ENCODE results near the gene AMBP.

The AMBP gene

DNA sequence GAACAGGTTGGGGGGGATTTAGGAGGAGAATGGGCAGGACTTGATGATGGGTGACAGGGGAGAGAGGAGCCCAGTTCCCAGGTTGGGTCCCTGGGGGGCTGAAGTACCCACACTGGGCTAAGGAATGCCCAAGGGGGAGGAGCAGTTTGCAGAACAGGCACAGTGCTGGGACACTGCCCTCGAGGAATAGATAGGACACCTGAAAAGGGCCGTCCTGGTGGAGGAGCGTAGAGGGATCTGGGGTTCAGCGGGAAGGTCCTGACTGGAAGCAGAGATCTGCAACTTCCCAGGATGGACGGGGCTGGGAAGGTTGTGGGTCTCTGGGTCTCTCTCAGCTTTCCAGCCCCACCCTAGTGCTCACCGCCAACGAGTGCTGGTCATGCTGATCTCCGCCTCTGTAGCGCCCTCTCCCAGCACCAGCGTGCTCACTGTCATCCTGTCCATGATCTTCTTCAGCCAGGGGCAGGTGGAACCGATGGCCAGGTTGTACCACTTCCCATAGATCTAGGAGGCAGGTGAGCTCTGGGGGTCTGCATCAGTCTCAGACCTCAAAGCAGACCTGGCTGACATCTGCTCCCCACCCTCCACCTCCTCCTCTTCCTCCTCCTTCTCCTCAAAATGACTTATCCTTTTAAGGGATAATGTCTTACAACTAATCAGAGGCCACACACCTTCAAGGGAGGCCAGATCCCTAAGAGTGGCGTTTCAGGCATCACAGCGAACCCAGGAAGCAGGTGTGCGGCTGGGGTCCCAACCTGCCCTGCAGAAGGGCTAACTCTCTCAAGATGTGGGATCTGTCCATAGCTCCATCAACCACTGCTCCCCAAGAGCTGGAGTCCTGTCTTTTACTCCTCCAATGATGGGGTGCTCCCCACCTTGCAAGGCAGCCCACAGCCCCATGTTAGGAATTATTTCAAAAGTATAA lies 1.6 kb downstream of the AMBP start:
- no peak for DNase-seq

- DNase-seq = no peak
Observed at GRCh38 chr9:114075602-114076001, 2.5 kb downstream of the AMBP start.

DNA sequence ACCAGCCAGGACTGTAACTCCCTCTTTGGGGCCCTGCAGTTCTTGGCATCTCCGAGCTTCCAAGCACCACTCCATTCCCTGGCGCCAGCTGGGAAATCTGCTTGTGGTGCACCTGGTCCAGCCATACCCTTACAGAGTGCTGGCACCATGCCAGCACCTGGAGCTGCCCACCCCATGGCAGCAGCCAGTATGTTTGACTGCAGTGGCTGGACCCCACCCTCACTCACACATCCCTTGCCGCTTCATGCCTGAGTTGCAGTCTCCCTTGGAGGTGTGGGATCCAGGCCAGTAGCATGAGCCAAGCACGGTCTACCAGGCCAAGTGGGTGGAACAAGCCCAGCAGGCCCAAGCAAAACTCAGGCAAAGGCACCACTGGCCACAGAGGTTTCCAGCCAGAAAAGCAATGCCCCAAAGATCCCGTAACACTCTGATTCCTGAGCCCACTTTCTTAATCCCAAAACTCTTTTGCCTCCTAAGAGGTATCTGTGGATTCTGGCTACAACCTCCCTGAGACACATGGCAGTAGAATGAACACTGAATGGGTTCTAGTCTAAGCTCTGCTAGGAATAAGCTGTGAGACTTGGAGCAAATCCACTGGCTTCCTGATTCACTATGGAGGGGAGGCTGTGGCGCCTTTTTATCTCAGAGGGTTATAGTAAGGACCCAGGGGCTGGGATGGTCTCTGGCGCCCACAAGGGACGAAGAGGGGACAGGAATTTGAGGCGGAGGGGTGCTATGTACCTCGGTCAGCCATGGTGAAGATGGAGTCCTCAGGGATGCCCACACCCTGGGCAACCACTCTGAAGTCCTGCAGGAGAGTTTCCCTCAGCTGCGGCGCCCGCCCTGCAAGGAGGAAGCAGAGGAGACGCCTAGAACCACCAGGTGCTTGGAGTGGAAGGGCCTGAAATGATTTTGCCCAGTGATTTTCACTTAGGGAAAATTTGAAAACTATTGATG lies 5.6 kb downstream of the AMBP start:
- DNase-seq = peak in 42 of 58 donors; percentile 5 to 76 (median 30)

DNA sequence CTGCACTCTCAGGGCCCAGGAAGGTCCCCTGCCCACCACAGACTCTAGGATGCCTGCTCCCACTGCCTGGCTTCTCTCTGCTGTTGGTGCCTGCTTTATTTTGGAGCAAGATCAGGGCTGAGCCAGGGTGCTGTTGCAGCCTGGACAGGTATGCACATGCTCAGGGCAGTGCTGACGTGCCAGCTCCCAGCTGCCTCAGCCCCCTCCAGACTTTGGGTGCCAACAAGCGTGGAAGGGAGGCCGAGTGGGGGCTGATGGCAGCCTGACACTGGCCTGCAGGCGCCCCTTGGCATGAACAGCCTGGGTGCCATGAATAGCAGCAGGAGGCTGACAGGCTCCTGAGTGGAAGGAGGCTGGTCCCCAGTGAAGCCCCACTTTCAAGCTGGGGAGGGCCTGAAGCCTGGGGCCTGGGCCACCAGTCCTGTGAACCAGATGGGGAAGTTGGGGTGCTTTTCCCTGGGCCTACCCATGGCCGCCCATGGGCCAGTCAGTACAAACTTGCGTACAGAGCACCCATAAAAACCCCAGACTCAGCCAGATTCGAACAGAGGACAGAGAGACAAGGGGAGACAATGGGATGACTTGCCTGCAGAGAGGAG lies 6.8 kb downstream of the AMBP start:
- no peak for DNase-seq

DNA sequence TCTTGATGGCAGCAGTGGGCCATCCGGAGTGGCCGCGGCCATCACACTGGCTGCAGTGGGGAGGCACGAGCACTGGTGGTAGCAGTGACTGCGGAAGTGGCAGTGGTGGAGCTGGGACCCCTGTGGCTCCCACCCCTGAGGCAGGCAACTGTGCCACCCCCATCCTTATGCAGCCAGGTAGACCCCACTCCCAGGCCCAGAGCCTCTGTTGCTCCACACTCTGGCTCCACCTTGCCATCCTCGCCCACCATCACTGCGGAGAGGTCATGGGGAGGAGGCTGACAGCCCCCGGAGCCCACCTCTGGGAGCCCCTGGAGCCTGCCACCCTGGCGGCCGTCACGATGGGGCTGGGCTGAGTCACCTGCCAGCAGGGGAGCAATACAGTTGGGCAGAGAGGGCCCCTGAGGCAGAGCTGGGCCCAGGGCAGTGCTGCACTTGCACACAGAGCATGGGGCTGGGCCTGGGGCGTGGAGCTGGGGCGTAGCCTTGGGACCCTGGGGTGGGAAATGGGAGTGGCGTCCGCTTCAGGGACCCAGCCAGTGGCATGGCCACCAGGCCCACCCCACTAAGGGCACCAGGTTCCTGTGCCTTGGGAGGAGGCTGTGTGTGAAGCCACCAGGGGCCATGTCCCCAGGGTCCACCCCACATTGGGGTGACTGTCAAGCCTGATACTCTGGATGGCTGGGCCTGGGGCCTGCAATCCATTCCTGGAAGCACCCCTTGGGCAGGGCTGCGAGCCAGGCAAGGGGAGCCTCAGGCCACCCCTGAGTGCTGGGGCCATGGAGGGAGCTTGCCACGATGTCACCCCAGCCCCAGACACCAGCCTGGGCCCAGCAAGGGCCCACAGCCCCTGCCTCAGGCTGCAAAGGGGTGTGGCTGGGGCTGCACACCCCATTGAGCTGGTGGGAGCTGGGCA lies 7.7 kb downstream of the AMBP start:
- DNase-seq = no peak

DNA sequence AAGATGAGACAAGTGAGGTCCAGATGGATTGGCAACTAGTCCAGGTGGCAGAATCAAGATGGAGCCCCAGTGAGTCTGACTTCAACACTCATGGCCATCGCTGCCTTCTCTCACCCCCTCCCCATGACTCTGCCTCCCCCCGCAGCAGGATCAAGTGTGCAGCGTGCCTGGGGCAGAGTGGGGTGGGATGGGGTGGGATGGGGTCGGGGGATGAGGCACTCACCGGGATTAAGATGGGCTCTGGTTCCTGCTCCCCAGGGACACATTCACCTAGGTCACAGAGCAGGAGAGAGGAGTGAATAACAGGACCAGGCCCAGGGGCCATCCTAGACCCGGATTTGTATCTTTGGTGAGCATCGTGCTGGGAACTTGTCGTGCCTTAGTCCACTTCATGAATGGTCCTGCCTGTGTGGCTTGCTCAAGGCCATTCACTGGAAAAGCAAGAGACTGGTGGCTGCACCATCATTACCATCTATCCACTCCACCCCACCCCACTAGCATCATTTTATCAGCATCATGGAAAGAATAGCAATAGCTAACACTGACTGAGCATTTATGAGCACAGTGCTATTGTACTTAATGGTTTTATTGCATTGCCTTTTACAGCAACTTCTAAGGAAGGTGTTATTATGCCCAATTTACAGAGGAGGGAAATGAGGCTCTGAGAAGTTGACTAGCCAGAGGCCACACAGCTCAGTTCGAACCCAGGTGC lies 8.5 kb downstream of the AMBP start:
- no peak for DNase-seq

DNA sequence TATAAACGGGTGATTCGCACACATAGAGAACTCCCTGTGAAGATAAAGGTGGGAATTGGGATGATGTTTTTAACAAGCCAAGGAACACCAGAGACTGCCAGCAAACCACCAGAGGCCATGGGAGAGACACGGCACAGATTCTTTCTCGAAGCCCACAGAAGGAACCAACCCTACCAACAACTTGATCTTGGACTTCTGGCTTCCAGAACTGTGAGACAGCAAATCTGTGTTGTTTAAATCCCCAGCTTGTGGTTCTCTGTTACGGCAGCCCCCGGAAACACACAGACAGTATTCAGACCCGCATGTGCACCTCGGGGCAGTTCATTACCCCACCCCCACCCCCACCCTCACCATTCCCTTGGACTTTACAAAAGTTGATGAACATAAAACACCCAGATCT lies 12.8 kb downstream of the AMBP start:
- no peak for DNase-seq

- no peak for DNase-seq
Observed at GRCh38 chr9:114061830-114062474, 16.1 kb downstream of the AMBP start.

DNA sequence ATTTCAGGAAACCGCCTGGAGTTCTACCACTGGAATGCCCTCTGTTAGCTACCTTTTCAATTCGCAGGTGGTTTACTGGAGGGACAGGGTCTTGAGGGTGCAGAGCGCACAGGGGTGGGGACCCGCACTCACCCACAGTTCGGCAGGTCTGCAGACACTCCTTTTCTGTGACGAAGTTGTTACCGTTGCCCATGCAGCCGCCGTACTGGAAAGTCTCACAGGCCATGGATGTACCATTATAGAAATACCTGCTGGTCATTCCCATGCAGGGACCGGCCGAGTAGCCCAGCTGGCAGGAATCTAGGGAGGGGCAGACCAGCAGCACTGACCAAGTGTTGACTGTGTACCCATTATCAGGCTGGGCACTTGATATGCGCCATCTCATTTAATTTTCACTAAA lies 16.8 kb downstream of the AMBP start:
- DNase-seq = no peak

- DNase-seq = no peak
Observed at GRCh38 chr9:114060711-114061110, 17.4 kb downstream of the AMBP start.

- DNase-seq = no peak
Observed at GRCh38 chr9:114060070-114060469, 18.0 kb downstream of the AMBP start.

- DNase-seq = peak in 8 of 58 donors; percentile 6 to 31 (median 12)
Observed at GRCh38 chr9:114059047-114059803, 18.9 kb downstream of the AMBP start.

DNA sequence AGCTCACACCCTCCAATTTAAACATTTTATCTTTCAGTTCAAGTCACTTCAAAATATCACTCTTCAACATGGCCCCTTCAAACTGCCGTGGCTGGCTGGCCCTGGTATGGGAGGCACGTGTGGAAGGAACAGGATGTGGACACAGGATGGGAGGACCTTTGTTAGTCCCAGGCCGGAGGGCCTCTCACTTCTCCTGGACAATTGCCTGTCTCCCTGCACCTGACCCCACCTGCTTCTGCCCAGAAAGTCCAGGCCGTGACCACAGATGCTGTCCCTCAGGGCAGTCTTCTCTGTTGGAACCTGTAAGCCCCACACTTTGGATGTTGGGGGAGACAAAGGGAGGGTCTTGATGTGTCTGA lies 19.4 kb downstream of the AMBP start:
- no peak for DNase-seq

GRCh38 chr9:114057161-114057885 lies 20.8 kb downstream of the AMBP start:
- no peak for DNase-seq

- no peak for DNase-seq
Observed at GRCh38 chr9:114056527-114056926, 21.6 kb downstream of the AMBP start.

GRCh38 chr9:114055894-114056293 lies 22.2 kb downstream of the AMBP start:
- DNase-seq = no peak

DNA sequence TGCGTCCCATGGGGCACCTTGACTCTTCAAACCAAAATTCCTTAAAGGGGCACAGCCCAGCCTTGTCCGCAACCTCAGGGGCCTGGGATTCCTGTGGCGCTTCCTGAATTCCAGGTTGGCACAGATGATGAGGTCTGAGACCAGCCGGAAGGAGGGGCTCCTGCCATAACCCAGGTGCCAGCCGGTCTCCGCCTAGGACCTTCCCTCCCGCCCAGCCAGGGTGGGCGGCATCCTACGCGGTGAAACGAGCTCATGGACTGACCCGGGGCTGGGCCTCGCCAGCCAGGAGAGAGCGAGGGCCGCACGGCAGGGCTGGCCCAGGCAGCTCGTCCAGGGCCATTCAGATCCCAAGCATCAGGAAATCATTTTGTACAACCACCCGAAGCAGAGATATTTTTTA lies 23.0 kb downstream of the AMBP start:
- no peak for DNase-seq

GRCh38 chr9:114054191-114054690 lies 23.9 kb downstream of the AMBP start:
- no peak for DNase-seq
